SU-DHL-6 (cell line): ENCODE measurements around the gene AHSA1.

ENCODE experiments used
- H2AFZ ChIP-seq: fragments of 200-600 bp; sonication (generic); 2 replicates; pipeline ENCODE4 v1.6.1; 2014; ENCODE audit warnings: low read depth, mild to moderate bottlenecking, moderate library complexity, mixed read lengths, antibody characterized with exemption, low read length; ENCODE audit not compliant: severe bottlenecking
- H3F3A ChIP-seq: fragments of 200-600 bp; shearing (Covaris generic); 2 replicates; pipeline ENCODE4 v1.6.0; 2016; ENCODE audit warnings: antibody characterized with exemption, mild to moderate bottlenecking; ENCODE audit not compliant: insufficient read depth
- H3K27ac ChIP-seq: fragments of 200-600 bp; sonication (generic); 2 replicates; pipeline ENCODE4 v1.5.1; 2016; ENCODE audit warnings: low read depth, mild to moderate bottlenecking, low read length, moderate library complexity, mixed read lengths
- H3K27me3 ChIP-seq: fragments of 200-600 bp; sonication (generic), shearing (Covaris generic); 2 replicates; pipeline ENCODE4 v1.6.0; 2014; ENCODE audit warnings: mild to moderate bottlenecking, low read length
- H3K36me3 ChIP-seq: fragments of 200-600 bp; sonication (generic); 2 replicates; pipeline ENCODE4 v1.6.1; 2014; ENCODE audit warnings: mild to moderate bottlenecking, low read length, mixed read lengths
- H3K4me2 ChIP-seq: fragments of 300-600, 200-600 bp; shearing (Covaris generic), sonication (generic); 2 replicates; pipeline ENCODE4 v1.6.0; 2014; ENCODE audit warnings: low read length, low read depth, mild to moderate bottlenecking; ENCODE audit not compliant: poor library complexity, severe bottlenecking
- H3K4me3 ChIP-seq: fragments of 200-600 bp; sonication (generic); 2 replicates; pipeline ENCODE4 v1.5.1; 2014; ENCODE audit warnings: antibody characterized with exemption, low read length, mild to moderate bottlenecking, mixed read lengths; ENCODE audit not compliant: insufficient read depth, poor library complexity, severe bottlenecking
- H3K79me2 ChIP-seq: fragments of 200-600 bp; sonication (generic); 2 replicates; pipeline ENCODE4 v1.6.1; 2014; ENCODE audit warnings: mild to moderate bottlenecking, low read length, moderate library complexity; ENCODE audit not compliant: insufficient read depth
- H3K9ac ChIP-seq: fragments of 200-600 bp; sonication (generic); 2 replicates; pipeline ENCODE4 v1.7.0; 2014; ENCODE audit warnings: mild to moderate bottlenecking, low read length
- H3K9me2 ChIP-seq: fragments of 200-600 bp; sonication (generic); replicated peaks from 2 replicates; pipeline ENCODE4 v1.6.1; 2014; ENCODE audit warnings: low read length; ENCODE audit not compliant: insufficient read depth
- H3K9me3 ChIP-seq: fragments of 200-600 bp; sonication (generic); 2 replicates; pipeline ENCODE4 v1.6.1; 2014; ENCODE audit warnings: low read length, mixed read lengths; ENCODE audit not compliant: insufficient read depth
- H4K20me1 ChIP-seq: fragments of 200-600 bp; sonication (generic); 2 replicates; pipeline ENCODE4 v1.6.1; 2014; ENCODE audit warnings: low read depth, mild to moderate bottlenecking, antibody characterized with exemption, low read length, moderate library complexity, mixed read lengths
- CTCF ChIP-seq: fragments of 200-600 bp; sonication (generic); IDR thresholded peaks from one replicate; pipeline ENCODE4 v1.5.1; 2017; ENCODE audit warnings: antibody characterized with exemption, mild to moderate bottlenecking, low read length, moderate library complexity; ENCODE audit not compliant: insufficient read depth, poor library complexity, severe bottlenecking
- EZH2phosphoT487 ChIP-seq: fragments of 200-600 bp; sonication (generic), shearing (Covaris generic); conservative IDR thresholded peaks from 2 replicates; pipeline ENCODE4 v1.6.1; 2018; ENCODE audit warnings: mild to moderate bottlenecking, antibody characterized with exemption, low read length, moderate library complexity, mixed read lengths

Gene AHSA1

GRCh38 chr14:77474479-77475177 is 16.7 kb downstream of the AHSA1 start:
- Histone ChIP-seq H2AFZ (no peak overlapping the region), H3K27me3 (no peaks in the 10 kb centered on the region)

GRCh38 chr14:77475432-77476115 is 17.7 kb downstream of the AHSA1 start:
- no peak overlapping the region for H2AFZ ChIP-seq
- no peaks in the 10 kb centered on the region for H3K36me3 ChIP-seq
- H3K27ac ChIP-seq: no peak overlapping the region
- no peaks in the 10 kb centered on the region for H4K20me1 ChIP-seq
- no peak overlapping the region for H3K9ac ChIP-seq
- H3K9me3 ChIP-seq: no peaks in the 10 kb centered on the region
- no peak overlapping the region for H3K4me3 ChIP-seq
- H3K27me3 ChIP-seq: no peaks in the 10 kb centered on the region
- no peaks in the 10 kb centered on the region for H3K79me2 ChIP-seq
- TF ChIP-seq CTCF (no peak), EZH2phosphoT487 (no peak)
- H3K9me2 ChIP-seq: no peaks in the 10 kb centered on the region
- H3K4me2 ChIP-seq: no peak overlapping the region
- H3F3A ChIP-seq: peaks cover under 1% of the 10 kb centered on the region; the same call in 1 of the 2 replicates

More at GRCh38 chr14:77474479-77475177, 16.7 kb downstream of the AHSA1 start:
- Histone ChIP-seq H4K20me1 (no peaks in the 10 kb centered on the region), H3K9ac (no peak overlapping the region), H3K4me2 (no peak overlapping the region), H3K79me2 (no peaks in the 10 kb centered on the region), H3F3A (peaks cover 5% of the 10 kb centered on the region; the same call in 1 of the 2 replicates), H3K27ac (no peak overlapping the region), H3K4me3 (no peak overlapping the region), H3K9me2 (no peaks in the 10 kb centered on the region), H3K36me3 (no peaks in the 10 kb centered on the region), H3K9me3 (no peaks in the 10 kb centered on the region)
- TF ChIP-seq CTCF: no peak
- TF ChIP-seq EZH2phosphoT487: no peak

- H3K9me3 ChIP-seq: no peaks in the 10 kb centered on the region
- no peaks in the 10 kb centered on the region for H3F3A ChIP-seq
- no peak overlapping the region for H2AFZ ChIP-seq
- no peaks in the 10 kb centered on the region for H3K36me3 ChIP-seq
- H3K27me3 ChIP-seq: no peaks in the 10 kb centered on the region
- no peak overlapping the region for H3K4me2 ChIP-seq
- no peak overlapping the region for H3K4me3 ChIP-seq
- no peak overlapping the region for H3K27ac ChIP-seq
- TF ChIP-seq EZH2phosphoT487 (no peak), CTCF (no peak)
- no peaks in the 10 kb centered on the region for H3K9me2 ChIP-seq
- no peak overlapping the region for H3K9ac ChIP-seq
- no peaks in the 10 kb centered on the region for H4K20me1 ChIP-seq
- H3K79me2 ChIP-seq: no peaks in the 10 kb centered on the region
Measured at GRCh38 chr14:77478029-77478428, 20.1 kb downstream of the AHSA1 start.
